Amygdala (tissue), 56 donors: ENCODE results near the gene C1QTNF4.
"Not testable (repeated sequence)": the region's sequence is repeated elsewhere in the genome, so short reads cannot be mapped to it uniquely, and the experiment has no call there.

Experiments
- DNase-seq, 56 donors: peaks; one replicate each; lab custom pipeline; 2025; lab: John Stamatoyannopoulos, UW

C1QTNF4 gene

DNA sequence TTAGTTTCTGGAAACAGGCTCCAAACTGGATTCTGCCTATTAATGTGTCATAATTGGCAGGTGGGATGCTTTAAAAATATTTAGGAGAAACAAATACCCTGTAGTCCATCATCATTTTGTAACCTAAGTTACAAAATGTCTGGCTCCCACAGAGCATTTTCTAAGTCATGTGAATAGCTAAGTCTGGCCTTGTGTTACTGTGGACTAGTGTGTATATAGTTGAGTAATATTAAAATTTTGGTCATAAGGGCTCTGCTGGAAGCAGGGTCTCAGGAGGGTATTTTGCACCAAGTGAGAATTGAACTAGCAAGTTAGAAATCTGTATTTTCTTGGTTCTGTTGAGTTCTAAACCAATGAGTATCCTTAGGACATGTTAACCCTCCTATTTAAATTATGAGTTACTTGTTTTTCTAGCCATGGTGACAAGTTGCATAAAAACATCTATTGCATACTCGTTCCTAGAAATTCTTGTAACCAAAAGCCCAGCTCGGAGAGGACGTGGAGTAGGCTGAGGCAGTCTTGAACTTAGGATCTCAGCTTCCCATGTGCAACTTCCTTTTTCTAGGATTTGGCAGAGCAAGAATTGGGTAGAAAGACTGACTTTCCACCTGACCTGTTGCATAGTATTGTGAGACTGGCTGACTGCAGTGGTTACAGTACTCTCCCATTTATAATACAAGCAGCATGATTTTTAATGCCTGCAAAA lies 23.4 kb downstream of the C1QTNF4 start:
- DNase-seq: no peak

- no peak for DNase-seq
Observed at GRCh38 chr11:47569646-47570045, 24.6 kb downstream of the C1QTNF4 start.

DNA sequence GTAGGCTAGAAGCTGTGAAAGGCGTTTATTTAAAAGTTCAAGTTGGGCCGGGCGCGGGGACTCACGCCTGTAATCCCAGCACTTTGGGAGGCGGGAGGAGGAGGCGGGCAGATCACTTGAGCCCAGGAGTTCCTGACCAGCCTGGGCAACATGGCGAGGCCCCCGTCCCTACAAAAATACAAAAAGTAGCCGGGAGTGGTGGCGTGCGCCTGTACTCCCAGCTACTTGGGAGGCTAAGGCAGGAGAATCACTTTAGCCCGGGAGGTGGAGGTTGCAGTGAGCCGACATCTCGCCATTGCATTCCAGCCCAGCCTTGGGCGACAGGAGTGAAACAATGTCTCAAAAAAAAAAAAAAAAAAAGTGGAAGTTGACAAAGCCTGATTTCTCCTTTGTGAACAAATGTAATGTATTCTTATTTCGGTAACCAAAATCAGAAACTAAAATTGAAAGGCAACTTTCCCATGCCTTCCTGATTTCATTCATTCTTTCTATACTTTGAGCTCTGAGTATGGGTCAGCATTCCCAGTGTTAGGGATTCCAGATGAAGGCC lies 28.0 kb downstream of the C1QTNF4 start:
- DNase-seq: no peak

- peak in 26 of 56 donors; percentile 10 to 72 (median 35) for DNase-seq
Observed at GRCh38 chr11:47565340-47566148, 28.7 kb downstream of the C1QTNF4 start, which contains the start of gene PTPMT1. Gene PTPMT1, plus strand, starts transcription at chr11:47565599. Its CDS starts 24 bp downstream, at chr11:47565623.

GRCh38 chr11:47564933-47565339 lies 29.3 kb downstream of the C1QTNF4 start:
- DNase-seq: no peak

DNA sequence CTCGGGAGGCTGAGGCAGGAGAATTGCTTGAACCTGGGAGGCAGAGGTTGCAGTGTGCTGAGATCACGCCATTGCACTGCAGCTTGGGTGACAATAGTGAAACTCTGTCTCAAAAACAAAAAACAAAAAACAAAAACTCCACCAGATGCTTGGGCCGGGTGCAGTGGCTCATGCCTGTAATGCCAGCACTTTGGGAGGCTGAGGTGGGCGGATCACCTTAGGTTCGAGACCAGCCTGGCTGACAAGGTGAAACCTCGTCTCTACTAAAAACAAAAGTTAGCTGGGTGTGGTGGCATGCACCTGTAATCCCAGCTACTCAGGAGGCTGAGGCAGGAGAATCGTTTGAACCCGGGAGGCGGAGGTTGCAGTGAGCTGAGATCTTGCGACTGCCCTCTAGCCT lies 29.8 kb downstream of the C1QTNF4 start:
- DNase-seq: not testable (repeated sequence)

DNA sequence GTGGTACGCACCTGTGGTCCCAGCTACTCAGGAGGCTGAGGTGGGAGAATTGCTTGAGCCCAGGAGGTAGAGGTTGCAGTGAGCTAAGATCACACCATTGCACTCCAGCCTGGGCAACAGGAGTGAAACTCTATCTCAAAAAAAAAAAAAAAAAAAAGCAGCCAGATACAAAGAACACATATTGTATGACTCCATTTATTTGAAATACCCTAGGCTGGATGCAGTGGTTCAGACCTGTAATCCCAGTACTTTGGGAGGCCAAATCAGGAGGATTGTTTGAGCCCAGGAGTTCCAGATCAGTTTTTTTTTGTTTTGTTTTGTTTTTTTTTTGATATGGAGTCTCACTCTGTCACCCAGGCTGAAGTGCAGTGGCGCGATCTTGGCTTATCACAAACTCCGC lies 31.8 kb downstream of the C1QTNF4 start:
- DNase-seq: not testable (repeated sequence)

DNA sequence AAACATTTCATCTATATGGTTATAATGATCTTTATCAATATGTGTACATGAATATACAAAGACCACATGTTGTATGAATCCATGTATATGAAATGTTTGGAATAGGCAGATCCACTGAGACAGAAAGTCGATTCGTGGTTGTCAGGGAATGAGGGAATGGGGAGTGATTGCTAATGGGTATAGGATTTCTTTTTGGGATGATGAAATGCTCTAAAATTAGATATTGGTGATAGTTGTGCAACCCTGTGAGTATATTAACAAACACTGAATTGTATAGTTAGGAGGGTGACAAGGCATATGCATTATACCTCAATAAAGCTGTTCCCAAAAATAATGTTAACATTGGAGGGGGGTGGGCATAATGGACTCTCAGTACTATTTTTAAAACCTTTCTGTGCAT lies 33.8 kb downstream of the C1QTNF4 start:
- DNase-seq: no peak

- no peak for DNase-seq
Observed at GRCh38 chr11:47558695-47559094, 35.5 kb downstream of the C1QTNF4 start.

DNA sequence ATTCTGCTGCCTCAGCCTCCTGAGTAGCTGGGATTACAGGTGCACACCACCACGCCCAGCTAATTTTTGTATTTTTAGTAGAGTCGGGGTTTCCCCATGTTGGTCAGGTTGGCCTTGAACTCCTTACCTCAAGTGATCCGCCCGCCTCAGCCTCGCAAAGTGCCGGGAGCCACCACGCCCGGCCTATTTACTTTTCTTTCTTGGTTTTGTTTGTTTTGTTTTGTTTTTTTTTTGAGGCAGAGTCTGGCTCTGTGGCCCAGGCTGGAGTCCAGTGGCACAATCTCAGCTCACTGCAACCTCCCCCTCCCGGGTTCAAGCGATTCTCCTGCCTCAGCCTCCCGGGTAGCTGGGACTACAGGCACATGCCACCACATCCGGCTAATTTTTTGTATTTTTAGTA lies 37.2 kb downstream of the C1QTNF4 start:
- not testable (repeated sequence) for DNase-seq

GRCh38 chr11:47553406-47553743 lies 40.8 kb downstream of the C1QTNF4 start:
- peak in 2 of 56 donors; percentile 66 to 89 for DNase-seq

DNA sequence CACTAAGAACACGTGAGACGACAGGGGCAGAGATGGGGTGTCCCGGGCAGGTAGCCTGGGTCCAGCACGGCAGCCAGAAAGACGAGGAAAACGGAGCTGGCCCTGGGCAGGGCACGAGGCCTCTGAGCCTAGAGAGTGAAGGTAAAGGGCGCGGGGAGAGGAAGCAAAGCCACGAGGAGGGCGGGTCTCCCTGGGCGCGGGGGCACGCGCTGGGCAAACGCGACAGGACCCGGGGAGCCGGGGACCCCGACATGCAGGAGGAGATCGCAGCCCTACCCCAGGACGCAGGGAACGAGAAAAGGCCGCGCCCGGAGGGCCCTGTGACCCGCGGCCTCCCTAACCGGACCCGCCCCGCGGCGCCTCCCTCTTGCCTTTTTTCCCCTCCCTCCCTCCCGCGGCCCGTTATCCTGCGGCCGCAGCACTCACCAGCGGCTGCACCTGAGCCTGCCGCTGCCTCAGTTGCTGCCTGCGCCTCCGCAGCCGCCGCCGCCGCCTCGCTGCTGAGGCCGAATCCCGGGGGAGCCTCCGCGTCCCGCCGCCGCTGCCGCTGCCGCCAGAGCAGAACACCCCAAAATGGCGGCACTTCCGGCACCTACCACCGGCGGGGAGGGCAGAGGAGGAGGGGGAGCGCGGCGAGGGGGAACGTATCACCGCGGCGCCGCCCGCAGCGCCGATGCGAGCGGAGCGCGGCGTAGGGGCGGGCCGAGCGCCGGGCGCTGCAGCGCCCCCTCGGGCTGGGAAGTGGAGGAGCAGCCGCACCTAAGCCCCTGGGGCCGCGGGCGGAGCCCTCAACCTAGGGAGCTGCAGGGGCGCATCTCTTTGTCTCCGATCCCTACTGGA lies 41.4 kb downstream of the C1QTNF4 start, which contains the start of gene CELF1:
CELF1 (minus strand) TSS at position 567 of the 840 bp plus-strand sequence. CDS start 53,609 bp downstream, outside the sequence.
- peak in 55 of 56 donors; percentile 30 to 91 (median 81) for DNase-seq

- peak in 12 of 56 donors; percentile 6 to 51 (median 30) for DNase-seq
Observed at GRCh38 chr11:47552056-47552565, 42.1 kb downstream of the C1QTNF4 start.

DNA sequence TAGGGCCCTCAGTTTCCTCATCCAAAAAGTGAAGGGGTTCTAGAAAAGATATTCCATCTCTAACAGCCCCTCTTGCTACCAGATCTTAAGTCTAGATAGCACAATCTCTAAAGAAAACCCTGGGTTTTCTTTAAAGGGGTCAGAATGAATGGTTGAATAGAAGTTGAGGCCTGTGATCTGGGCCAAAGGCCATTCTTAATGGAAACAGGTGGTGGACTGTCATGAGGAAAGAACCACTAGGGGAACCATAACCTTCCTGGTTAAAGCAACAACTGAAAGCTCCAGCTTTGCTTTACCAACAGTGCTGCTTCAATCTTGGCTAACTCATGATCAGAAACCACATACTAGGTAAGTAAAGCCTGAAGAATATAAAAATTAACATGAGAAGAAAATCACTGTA lies 43.1 kb downstream of the C1QTNF4 start:
- no peak for DNase-seq

- no peak for DNase-seq
Observed at GRCh38 chr11:47550288-47551047, 43.7 kb downstream of the C1QTNF4 start.

GRCh38 chr11:47546274-47546673 lies 47.9 kb downstream of the C1QTNF4 start:
- not testable (repeated sequence) for DNase-seq

DNA sequence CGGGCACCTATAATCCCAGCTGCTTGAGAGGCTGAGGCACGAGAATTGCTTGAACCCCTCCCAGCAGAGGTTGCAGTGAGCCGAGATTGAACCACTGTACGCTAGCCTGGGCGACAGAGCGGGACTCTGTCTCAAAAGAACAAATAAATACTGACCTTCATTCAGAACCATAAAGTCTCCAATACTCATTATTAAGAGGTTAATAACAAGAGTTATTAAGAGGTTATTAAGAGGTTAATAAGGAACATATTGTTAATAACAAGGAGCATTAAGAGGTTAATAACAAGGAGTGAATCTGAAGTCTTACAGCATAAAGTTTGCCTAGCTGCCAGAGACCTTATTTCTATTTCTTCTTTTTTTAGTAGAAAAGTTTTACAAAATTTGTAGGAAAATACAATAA lies 48.9 kb downstream of the C1QTNF4 start:
- DNase-seq: no peak

DNA sequence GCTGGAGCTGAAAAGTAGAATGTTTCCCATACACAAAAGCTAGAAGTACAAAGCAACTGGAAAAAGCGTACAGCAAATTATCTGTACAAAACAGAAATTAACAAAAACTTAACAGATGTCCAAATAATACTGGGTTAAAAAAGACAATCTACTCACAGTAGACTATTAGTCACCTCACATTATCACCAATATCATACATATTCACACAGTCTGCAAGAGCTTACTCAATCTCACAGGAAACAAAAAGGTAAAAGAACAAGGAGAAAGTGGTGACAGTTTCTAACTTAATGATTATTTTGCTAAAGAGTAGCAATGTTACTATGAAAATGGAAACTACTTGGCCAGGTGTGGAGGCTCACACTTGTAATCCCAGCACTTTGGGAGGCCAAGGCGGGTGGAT lies 53.1 kb downstream of the C1QTNF4 start:
- DNase-seq: no peak

DNA sequence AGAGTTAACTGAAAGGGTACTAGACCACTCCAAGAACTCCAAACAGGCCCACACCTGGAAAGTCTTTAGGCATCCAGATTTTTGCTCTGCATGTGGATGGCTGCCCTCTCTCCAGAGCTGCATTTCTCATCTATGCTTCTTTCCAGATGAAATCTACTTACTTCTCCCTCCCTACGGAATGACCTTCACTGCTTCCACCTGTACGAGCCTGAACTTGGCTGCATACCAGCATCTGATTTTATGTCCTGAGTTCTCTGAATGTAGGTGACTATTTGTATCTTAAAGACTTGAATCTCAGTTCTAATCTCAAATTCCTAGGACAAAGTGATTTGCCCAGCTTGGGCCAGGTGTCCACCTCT lies 54.6 kb downstream of the C1QTNF4 start:
- no peak for DNase-seq
